ENCODE measurements around the gene TTC28.

GRCh38 chr22:28435982-28436381, 243.7 kb downstream of the TTC28 start:
- no peak for TF ChIP-seq CTCF (IDR thresholded peaks at IDR 0.05; ENCODE audit: low read depth, low read length)
- TF ChIP-seq MAX (IDR thresholded peaks at IDR 0.05; ENCODE audit: low read depth, low read length) = no peak

Data from NB4 (cell line).